22Rv1 (cell line): ENCODE measurements around the gene MBOAT2.

ENCODE experiments used
- ZFX ChIP-seq: fragments of 450-650 bp; IDR thresholded peaks from 2 replicates; pipeline ENCODE4 v1.6.1; 2017; ENCODE audit warnings: antibody characterized with exemption, borderline replicate concordance
- TF ChIP-seq, protein P1 (sequence below): fragments of 450-650 bp; IDR thresholded peaks from 2 replicates; pipeline ENCODE4 v1.5.1; 2017; ENCODE audit warnings: mild to moderate bottlenecking

DNA sequence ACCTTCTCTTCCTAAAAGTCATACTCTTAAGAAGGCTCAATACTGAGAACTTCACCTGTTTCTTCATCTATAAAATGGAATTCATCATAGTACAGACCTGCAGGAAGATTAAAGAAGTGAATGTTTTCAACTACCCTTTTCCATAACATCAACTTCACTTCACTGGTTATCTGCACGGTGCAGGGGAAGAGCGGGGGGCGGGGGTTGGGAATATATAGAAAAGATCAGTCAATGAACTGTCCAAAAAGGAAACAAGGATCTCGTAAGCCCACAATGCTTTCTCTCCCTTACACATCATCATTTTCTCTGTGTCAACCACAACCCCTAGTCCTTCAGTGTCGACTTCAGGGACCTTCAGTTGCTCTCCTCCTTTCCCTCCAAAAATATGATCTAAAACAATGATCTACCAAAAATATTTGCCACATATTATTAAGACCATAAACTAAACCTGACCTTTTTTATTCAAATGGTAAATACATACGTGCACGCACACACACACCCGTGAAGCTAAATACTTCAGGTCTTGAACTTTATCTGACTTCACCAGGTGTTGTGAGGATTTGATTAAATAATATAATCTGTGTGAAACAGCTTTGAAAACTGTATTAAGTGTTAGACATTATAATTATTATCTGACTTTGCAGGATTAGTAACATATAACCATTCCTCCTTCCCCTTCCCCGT, 4.9 kb downstream of the MBOAT2 start:
- TF ChIP-seq, protein P1, sequence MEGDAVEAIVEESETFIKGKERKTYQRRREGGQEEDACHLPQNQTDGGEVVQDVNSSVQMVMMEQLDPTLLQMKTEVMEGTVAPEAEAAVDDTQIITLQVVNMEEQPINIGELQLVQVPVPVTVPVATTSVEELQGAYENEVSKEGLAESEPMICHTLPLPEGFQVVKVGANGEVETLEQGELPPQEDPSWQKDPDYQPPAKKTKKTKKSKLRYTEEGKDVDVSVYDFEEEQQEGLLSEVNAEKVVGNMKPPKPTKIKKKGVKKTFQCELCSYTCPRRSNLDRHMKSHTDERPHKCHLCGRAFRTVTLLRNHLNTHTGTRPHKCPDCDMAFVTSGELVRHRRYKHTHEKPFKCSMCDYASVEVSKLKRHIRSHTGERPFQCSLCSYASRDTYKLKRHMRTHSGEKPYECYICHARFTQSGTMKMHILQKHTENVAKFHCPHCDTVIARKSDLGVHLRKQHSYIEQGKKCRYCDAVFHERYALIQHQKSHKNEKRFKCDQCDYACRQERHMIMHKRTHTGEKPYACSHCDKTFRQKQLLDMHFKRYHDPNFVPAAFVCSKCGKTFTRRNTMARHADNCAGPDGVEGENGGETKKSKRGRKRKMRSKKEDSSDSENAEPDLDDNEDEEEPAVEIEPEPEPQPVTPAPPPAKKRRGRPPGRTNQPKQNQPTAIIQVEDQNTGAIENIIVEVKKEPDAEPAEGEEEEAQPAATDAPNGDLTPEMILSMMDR, result no peak
- no peak for TF ChIP-seq ZFX
